ENCODE data around the gene TRIM4.
"Not testable (repeated sequence)": the region's sequence is repeated elsewhere in the genome, so short reads cannot be mapped to it uniquely, and the experiment has no call there.

Gene TRIM4

GRCh38 chr7:99893280-99893679 lies 26.1 kb downstream of the TRIM4 start:
- no peak overlapping the region for H3K4me3 ChIP-seq (ENCODE audit: low read depth, low read length)
- no peak for DNase-seq (ENCODE audit: low read depth)
- no peak for TF ChIP-seq CTCF (IDR thresholded peaks at IDR 0.05; ENCODE audit: insufficient read depth, low read depth, low read length, missing control alignments)

- not testable (repeated sequence) for H3K4me3 ChIP-seq (ENCODE audit: low read depth, low read length); DNase-seq (ENCODE audit: low read depth)
Observed at GRCh38 chr7:99890348-99890747, 29.0 kb downstream of the TRIM4 start.

- DNase-seq (ENCODE audit: low read depth); H3K4me3 ChIP-seq (ENCODE audit: low read depth, low read length): not testable (repeated sequence)
Observed at GRCh38 chr7:99888366-99888765, 31.0 kb downstream of the TRIM4 start.

GRCh38 chr7:99881370-99881769 lies 38.0 kb downstream of the TRIM4 start:
- H3K4me3 ChIP-seq (ENCODE audit: low read depth, low read length) = no peak overlapping the region
- no peak for DNase-seq (ENCODE audit: low read depth)
- TF ChIP-seq CTCF (IDR thresholded peaks at IDR 0.05; ENCODE audit: insufficient read depth, low read depth, low read length, missing control alignments) = no peak

GRCh38 chr7:99876933-99877332 lies 42.4 kb downstream of the TRIM4 start, which contains the start of gene OR2AE1:
OR2AE1 (minus strand) TSS chr7:99877033; CDS start chr7:99877033, 0 bp downstream.
- no peak for TF ChIP-seq CTCF (IDR thresholded peaks at IDR 0.05; ENCODE audit: insufficient read depth, low read depth, low read length, missing control alignments)
- no peak for DNase-seq (ENCODE audit: low read depth)
- H3K4me3 ChIP-seq (ENCODE audit: low read depth, low read length) = no peak within 1 kb of the TSS

- no peak overlapping the region for H3K4me3 ChIP-seq (ENCODE audit: low read depth, low read length)
- no peak for DNase-seq (ENCODE audit: low read depth)
- TF ChIP-seq CTCF (IDR thresholded peaks at IDR 0.05; ENCODE audit: insufficient read depth, low read depth, low read length, missing control alignments) = no peak
Observed at GRCh38 chr7:99876491-99876890, 42.8 kb downstream of the TRIM4 start.

GRCh38 chr7:99868246-99868645 lies 51.1 kb downstream of the TRIM4 start:
- H3K4me3 ChIP-seq (ENCODE audit: low read depth, low read length) = no peak overlapping the region
- DNase-seq (ENCODE audit: low read depth) = no peak
- no peak for TF ChIP-seq CTCF (IDR thresholded peaks at IDR 0.05; ENCODE audit: insufficient read depth, low read depth, low read length, missing control alignments)

GRCh38 chr7:99867477-99867876 lies 51.9 kb downstream of the TRIM4 start:
- DNase-seq (ENCODE audit: low read depth) = not testable (repeated sequence)

More at GRCh38 chr7:99867477-99867876, 51.9 kb downstream of the TRIM4 start:
- not testable (repeated sequence) for H3K4me3 ChIP-seq (ENCODE audit: low read depth, low read length)

Data from GM12865 (cell line).